NCI-H2171 (cell line): ENCODE data around the gene TRPM1.

Source experiments
- DNase-seq: peaks from one replicate; lab custom pipeline; 2025; lab: John Stamatoyannopoulos, UW

Gene TRPM1

GRCh38 chr15:31101262-31102038 is at the start of gene TRPM1:
Gene TRPM1, minus strand, starts transcription at chr15:31101725. Its CDS starts 20,370 bp downstream, at chr15:31081355.
- no peak for DNase-seq

GRCh38 chr15:31150732-31151231 is 49.3 kb upstream of the TRPM1 start:
- no peak for DNase-seq

- DNase-seq: no peak
Observed at GRCh38 chr15:31149987-31150386, 48.5 kb upstream of the TRPM1 start.

GRCh38 chr15:31149088-31149505 is 47.6 kb upstream of the TRPM1 start:
- no peak for DNase-seq

- DNase-seq: no peak
Observed at GRCh38 chr15:31148297-31149087, 47.0 kb upstream of the TRPM1 start.

GRCh38 chr15:31147944-31148296 is 46.4 kb upstream of the TRPM1 start:
- DNase-seq: no peak

GRCh38 chr15:31147456-31147855 is 45.9 kb upstream of the TRPM1 start:
- DNase-seq: no peak

- no peak for DNase-seq
Observed at GRCh38 chr15:31145271-31145911, 43.9 kb upstream of the TRPM1 start.

- no peak for DNase-seq
Observed at GRCh38 chr15:31141792-31142191, 40.3 kb upstream of the TRPM1 start.

- DNase-seq: no peak
Observed at GRCh38 chr15:31136607-31137328, 35.2 kb upstream of the TRPM1 start.

- DNase-seq: no peak
Observed at GRCh38 chr15:31136016-31136415, 34.5 kb upstream of the TRPM1 start.

GRCh38 chr15:31135523-31135922 is 34.0 kb upstream of the TRPM1 start:
- DNase-seq: no peak

GRCh38 chr15:31133890-31134289 is 32.4 kb upstream of the TRPM1 start:
- DNase-seq: no peak

GRCh38 chr15:31131853-31132375 is 30.4 kb upstream of the TRPM1 start:
- DNase-seq: no peak

GRCh38 chr15:31130576-31131237 is 29.2 kb upstream of the TRPM1 start:
- no peak for DNase-seq

- no peak for DNase-seq
Observed at GRCh38 chr15:31129769-31130303, 28.3 kb upstream of the TRPM1 start.

- DNase-seq: peak; percentile 13
Observed at GRCh38 chr15:31128919-31129768, 27.6 kb upstream of the TRPM1 start.

- no peak for DNase-seq
Observed at GRCh38 chr15:31128477-31128876, 27.0 kb upstream of the TRPM1 start.

GRCh38 chr15:31127596-31128261 is 26.2 kb upstream of the TRPM1 start:
- DNase-seq: no peak
